HCT116 (cell line): ENCODE measurements around the gene CIDEC. TPM values are rescaled to one million over a fixed set of nuclear protein-coding genes. Genes with fewer than 3 reads are reported as not detected.
A peak's percentile ranks its signal among the peaks of the same experiment; 100 is the strongest.

ENCODE experiments used
- ATAC-seq: fragments of 200-7000 bp; cut with Tn5 transposase; 2 replicates; pipeline ENCODE4 v1.9.1; 2020; ENCODE audit warnings: mild to moderate bottlenecking, moderate library complexity
- BruUV-seq: library from RNA; stranded (reverse); fragments of 400-500 nt; replicated peaks from 2 replicates; lab custom pipeline; 2021; lab: Mats Ljungman, UMichigan
- CTCF ChIA-PET: fragments of 300-600 bp; sonication (Branson Sonifier 250); formaldehyde crosslinking; loops from one replicate; lab custom pipeline; 2021; ENCODE audit warnings: antibody characterized with exemption; lab: Charles Lee
- POLR2A ChIA-PET: fragments of 300-600, 350-600 bp; sonication (Branson Sonifier 250); formaldehyde crosslinking; loops from one replicate; lab custom pipeline; 2021; ENCODE audit warnings: antibody characterized with exemption; lab: Charles Lee
- RAD21 ChIA-PET, 2 experiments: fragments of 300-600 bp; sonication (Branson Sonifier 250); formaldehyde crosslinking; loops; one replicate each; lab custom pipeline; 2023; ENCODE audit warnings: low total read pairs in 2 of 2; ENCODE audit not compliant: uncharacterized antibody in 2 of 2, unreplicated experiment in 2 of 2, low non-redundant PET in 1 of 2; lab: Charles Lee
- DNase-seq: peaks from one replicate; pipeline ENCODE4 v3.0.0-alpha.2; 2010; ENCODE audit warnings: low read depth, low spot score
- H2AFZ ChIP-seq: fragments of 200-600 bp; shearing (Covaris generic), sonication (generic); 2 replicates; pipeline ENCODE4 v1.6.1; 2017; ENCODE audit warnings: low read depth, mixed run types, mixed read lengths, antibody characterized with exemption, low read length; ENCODE audit not compliant: poor library complexity, severe bottlenecking
- H3K27ac ChIP-seq: 2 replicates; pipeline ENCODE4 v1.5.1; 2012; ENCODE audit warnings: low read depth, low read length
- H3K27me3 ChIP-seq: fragments of 200-600 bp; sonication (generic); 2 replicates; pipeline ENCODE4 v1.6.1; 2016; ENCODE audit warnings: mixed run types, low read length, mixed read lengths; ENCODE audit not compliant: insufficient read depth
- H3K36me3 ChIP-seq, 2 experiments: fragments of 200-500 bp in 1 of 2; fragments of 200-600 bp in 1 of 2; sonication (Bioruptor generic) in 1 of 2; sonication (generic) in 1 of 2; 2 replicates each; pipeline versions ENCODE4 v1.5.1 to v1.6.1; 2014 to 2016; ENCODE audit warnings: low read length in 2 of 2, inconsistent platforms in 1 of 2, mixed read lengths in 1 of 2, mixed run types in 1 of 2; ENCODE audit not compliant: insufficient read depth in 2 of 2, control insufficient read depth in 1 of 2
- H3K4me1 ChIP-seq, 2 experiments: fragments of 200-600 bp in 1 of 2; sonication (generic) in 1 of 2; 2 replicates each; pipeline versions ENCODE4 v1.5.1 to v1.6.1; 2012 to 2017; ENCODE audit warnings: low read length in 2 of 2, inconsistent platforms in 1 of 2, mild to moderate bottlenecking in 1 of 2, mixed read lengths in 1 of 2, mixed run types in 1 of 2, moderate library complexity in 1 of 2; ENCODE audit not compliant: insufficient read depth in 2 of 2, control insufficient read depth in 1 of 2
- H3K4me2 ChIP-seq: fragments of 200-600 bp; sonication (generic); 2 replicates; pipeline ENCODE4 v1.6.1; 2017; ENCODE audit warnings: mixed run types, low read length, mixed read lengths
- H3K4me3 ChIP-seq, 2 experiments: fragments of 200-600 bp in 1 of 2; sonication (generic) in 1 of 2; replicated peaks in 1 of 2; 2 replicates each; pipeline ENCODE4 v1.5.1; 2011 to 2016; ENCODE audit warnings: low read length in 2 of 2, control low read depth in 1 of 2, low read depth in 1 of 2, mild to moderate bottlenecking in 1 of 2, mixed read lengths in 1 of 2, mixed run types in 1 of 2
- H3K79me2 ChIP-seq: fragments of 200-600 bp; sonication (generic); 2 replicates; pipeline ENCODE4 v1.6.1; 2017; ENCODE audit warnings: mild to moderate bottlenecking, mixed run types, low read length, moderate library complexity, mixed read lengths; ENCODE audit not compliant: insufficient read depth
- H3K9ac ChIP-seq: fragments of 200-600 bp; sonication (generic); 2 replicates; pipeline ENCODE4 v1.6.1; 2016; ENCODE audit warnings: low read length, mixed read lengths
- H3K9me2 ChIP-seq: fragments of 200-600 bp; sonication (generic), shearing (Covaris generic); 2 replicates; pipeline ENCODE4 v1.6.1; 2017; ENCODE audit warnings: mixed run types, mild to moderate bottlenecking, moderate library complexity; ENCODE audit not compliant: insufficient read depth
- H3K9me3 ChIP-seq, 2 experiments: fragments of 200-500 bp in 1 of 2; fragments of 200-600 bp in 1 of 2; sonication (Bioruptor generic) in 1 of 2; sonication (generic) in 1 of 2; 2 replicates each; pipeline ENCODE4 v1.6.1; 2014 to 2017; ENCODE audit warnings: low read length in 2 of 2, mixed read lengths in 2 of 2, inconsistent platforms in 1 of 2, low read depth in 1 of 2, mild to moderate bottlenecking in 1 of 2, mixed run types in 1 of 2, moderate library complexity in 1 of 2; ENCODE audit not compliant: control insufficient read depth in 1 of 2, insufficient read depth in 1 of 2
- H4K20me1 ChIP-seq: fragments of 200-600 bp; sonication (generic), shearing (Covaris generic); 2 replicates; pipeline ENCODE4 v1.6.1; 2017; ENCODE audit warnings: mixed run types, mild to moderate bottlenecking, moderate library complexity; ENCODE audit not compliant: insufficient read depth
- CBX3 ChIP-seq: IDR thresholded peaks from 2 replicates; pipeline ENCODE4 v1.6.1; 2012; ENCODE audit warnings: low read depth
- CEBPB ChIP-seq: IDR thresholded peaks from 2 replicates; pipeline ENCODE4 v1.6.1; 2012; ENCODE audit warnings: low read depth
- EGR1 ChIP-seq: IDR thresholded peaks from 2 replicates; pipeline ENCODE4 v1.6.1; 2012; ENCODE audit warnings: low read depth
- ELF1 ChIP-seq: IDR thresholded peaks from 2 replicates; pipeline ENCODE4 v1.6.1; 2012; ENCODE audit warnings: low read depth, borderline replicate concordance
- EZH2 ChIP-seq: fragments of 200-600 bp; sonication (generic); IDR thresholded peaks from 2 replicates; pipeline ENCODE4 v1.6.1; 2017; ENCODE audit warnings: antibody characterized with exemption, mixed run types
- JUND ChIP-seq: IDR thresholded peaks from 2 replicates; pipeline ENCODE4 v1.6.1; 2012
- MAX ChIP-seq: IDR thresholded peaks from 2 replicates; pipeline ENCODE4 v1.6.1; 2012
- POLR2A ChIP-seq: IDR thresholded peaks from 2 replicates; pipeline ENCODE4 v1.7.0; 2011; ENCODE audit warnings: borderline replicate concordance; ENCODE audit not compliant: insufficient read depth, insufficient read length; ENCODE audit errors: extremely low read depth
- RAD21 ChIP-seq: IDR thresholded peaks from 2 replicates; pipeline ENCODE4 v1.6.1; 2012; ENCODE audit warnings: low read depth, mild to moderate bottlenecking
- REST ChIP-seq: IDR thresholded peaks from 2 replicates; pipeline ENCODE4 v1.6.1; 2012; ENCODE audit warnings: low read depth
- SIN3A ChIP-seq: IDR thresholded peaks from 2 replicates; pipeline ENCODE4 v1.6.1; 2012; ENCODE audit warnings: low read depth
- SRF ChIP-seq: IDR thresholded peaks from 2 replicates; pipeline ENCODE4 v1.6.1; 2012; ENCODE audit warnings: low read depth
- TCF7L2 ChIP-seq: IDR thresholded peaks from 2 replicates; pipeline ENCODE4 v1.7.0; 2011; ENCODE audit warnings: borderline replicate concordance, inconsistent platforms; ENCODE audit not compliant: insufficient read depth, insufficient read length; ENCODE audit errors: extremely low read depth
- YY1 ChIP-seq: IDR thresholded peaks from 2 replicates; pipeline ENCODE4 v1.6.1; 2011; ENCODE audit warnings: low read length, low read depth, moderate library complexity, mild to moderate bottlenecking; ENCODE audit not compliant: insufficient replicate concordance; ENCODE audit errors: extremely low read depth
- ZFX ChIP-seq: fragments of 450-650 bp; IDR thresholded peaks from 2 replicates; pipeline ENCODE4 v1.6.1; 2017
- ZNF274 ChIP-seq: fragments of 200-500 bp; sonication (Bioruptor generic); IDR thresholded peaks from 2 replicates; pipeline ENCODE4 v1.6.1; 2014; ENCODE audit warnings: mild to moderate bottlenecking, low read depth, low read length, inconsistent platforms
- intact Hi-C: fragments of 100-400 bp; cut with micrococcal nuclease; formaldehyde crosslinking; loops from 2 replicates; pipeline ENCODE4 v1.10.0; 2022
- total RNA-seq: library from RNA; stranded (reverse); gene quantifications from one replicate; pipeline ENCODE4 v1.2.1, GENCODE V29; 2021; ENCODE audit not compliant: unreplicated experiment
- TF ChIP-seq, protein P1 (sequence below): IDR thresholded peaks from 2 replicates; pipeline ENCODE4 v1.6.1; 2012

CIDEC gene
- total RNA-seq, 1 experiment from 2014 or later = not detected

DNA sequence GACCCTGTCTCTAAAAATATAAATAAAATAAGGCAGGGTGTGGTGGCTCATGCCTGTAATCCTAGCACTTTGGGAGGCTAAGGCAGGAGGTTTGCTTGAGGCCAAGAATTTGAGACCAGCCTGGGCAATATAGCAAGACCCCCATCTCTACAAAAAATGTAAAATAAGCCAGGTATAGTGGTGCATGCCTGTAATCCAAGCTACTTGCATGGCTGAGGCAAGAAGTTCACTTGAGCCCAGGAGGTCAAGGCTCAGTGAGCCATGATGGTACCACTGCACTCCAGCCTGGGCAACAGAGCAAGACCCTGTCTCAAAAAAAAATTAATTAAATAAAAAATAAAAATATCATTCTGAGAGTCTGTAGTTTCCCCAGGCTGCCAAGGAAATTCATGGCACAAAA lies 6.3 kb upstream of the CIDEC start (continued):
- TF ChIP-seq REST = no peak
- no peak for TF ChIP-seq MAX
- no peak for TF ChIP-seq ZNF274
- TF ChIP-seq SRF = no peak
- TF ChIP-seq POLR2A = no peak
- TF ChIP-seq, protein P1, sequence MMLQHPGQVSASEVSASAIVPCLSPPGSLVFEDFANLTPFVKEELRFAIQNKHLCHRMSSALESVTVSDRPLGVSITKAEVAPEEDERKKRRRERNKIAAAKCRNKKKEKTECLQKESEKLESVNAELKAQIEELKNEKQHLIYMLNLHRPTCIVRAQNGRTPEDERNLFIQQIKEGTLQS = no peak
- no peak for TF ChIP-seq CEBPB
- no peak for TF ChIP-seq RAD21
- TF ChIP-seq EZH2 = no peak
- TF ChIP-seq ZFX = no peak

GRCh38 chr3:9884555-9885165 lies 4.6 kb upstream of the CIDEC start:
- intact Hi-C loops = no loop called here
- H3K9me3 ChIP-seq = no peaks in the 10 kb centered on the region
- peak; percentile 93 for ATAC-seq
- H3K9ac ChIP-seq = peak overlapping the region; percentile 50
- H4K20me1 ChIP-seq = no peaks in the 10 kb centered on the region
- peaks cover 17 to 31% of the 10 kb centered on the region in 2 experiments for H3K4me1 ChIP-seq
- H3K27me3 ChIP-seq = no peaks in the 10 kb centered on the region
- peak; percentile 89 for DNase-seq
- BruUV-seq = TSS peak; percentile 99
- peak overlapping the region in 1 of 2 experiments; percentile 34; a peak in 2 of 4 replicates for H3K4me3 ChIP-seq
- no peaks in the 10 kb centered on the region for H3K79me2 ChIP-seq
- POLR2A ChIA-PET = interaction anchor here (1.2 to 1.6 kb wide), 5 partner anchors 9 to 92 kb away, joined by 4 to 6 read pairs (median 6); partner anchors contain the start of genes ARPC4, CRELD1 and IL17RE
- peak overlapping the region; percentile 82 for H2AFZ ChIP-seq
- no peaks in the 10 kb centered on the region for H3K36me3 ChIP-seq
- RAD21 ChIA-PET = no interaction called here
- CTCF ChIA-PET = interaction anchor here (1.1 to 3.2 kb wide), 3 partner anchors 48 to 438 kb away, joined by 3 to 10 read pairs (median 4); partner anchors contain the start of gene CRELD1
- H3K27ac ChIP-seq = peak overlapping the region; percentile 82
- peak overlapping the region; percentile 70 for H3K4me2 ChIP-seq
- no peaks in the 10 kb centered on the region for H3K9me2 ChIP-seq
- TF ChIP-seq EGR1 = no peak
- no peak for TF ChIP-seq TCF7L2
- no peak for TF ChIP-seq YY1
- TF ChIP-seq, protein P1 = no peak
- no peak for TF ChIP-seq EZH2
- no peak for TF ChIP-seq CBX3
- no peak for TF ChIP-seq REST
- TF ChIP-seq ELF1 = no peak
- no peak for TF ChIP-seq ZNF274
- peak; percentile 88 for TF ChIP-seq JUND
- peak; percentile 45 for TF ChIP-seq SIN3A
